Natural killer cell (primary cell): ENCODE data around the gene CCDC174. TPM values are rescaled to one million over a fixed set of nuclear protein-coding genes. Genes with fewer than 3 reads are reported as not detected.
A peak's percentile ranks its signal among the peaks of the same experiment; 100 is the strongest.

Source experiments
- ATAC-seq, 3 donors: fragments of 150-1000 bp in 2 of 3; fragments of 200-7000 bp in 1 of 3; cut with Tn5 transposase; 1 replicate in 1 of 3; 2 replicates in 2 of 3; pipeline ENCODE4 v1.10.0; 2021; ENCODE audit warnings: mild to moderate bottlenecking in 2 of 3, moderate library complexity in 2 of 3
- DNase-seq, 2 donors: peaks; one replicate each; pipeline versions ENCODE4 v3.0.0 to v3.0.0-alpha.2; 2013 to 2021; ENCODE audit warnings: mixed read lengths in 1 of 2
- H3K27ac ChIP-seq: one replicate; pipeline ENCODE4 v1.5.1; 2013; ENCODE audit warnings: mild to moderate bottlenecking, low read length
- H3K27me3 ChIP-seq: one replicate; pipeline ENCODE4 v1.6.1; 2013; ENCODE audit warnings: low read length; ENCODE audit not compliant: control insufficient read depth, insufficient read depth
- H3K36me3 ChIP-seq: one replicate; pipeline ENCODE4 v1.6.1; 2013; ENCODE audit warnings: low read length; ENCODE audit not compliant: control insufficient read depth, insufficient read depth
- H3K4me1 ChIP-seq: one replicate; pipeline ENCODE4 v1.6.1; 2013; ENCODE audit warnings: low read length; ENCODE audit not compliant: control insufficient read depth, insufficient read depth
- H3K4me3 ChIP-seq: one replicate; pipeline ENCODE4 v1.5.1; 2013; ENCODE audit warnings: low read length
- H3K9me3 ChIP-seq: one replicate; pipeline ENCODE4 v1.6.1; 2013; ENCODE audit warnings: low read length; ENCODE audit not compliant: control insufficient read depth, insufficient read depth
- H3K27ac Mint-ChIP-seq, 2 donors: one replicate each; pipeline ENCODE4 v1.8.0; 2022; ENCODE audit warnings: mild to moderate bottlenecking in 2 of 2, mixed read lengths in 2 of 2, moderate library complexity in 1 of 2
- H3K27me3 Mint-ChIP-seq, 2 donors: one replicate each; pipeline ENCODE4 v1.8.0; 2022; ENCODE audit warnings: low read depth in 2 of 2, mixed read lengths in 2 of 2
- H3K36me3 Mint-ChIP-seq: one replicate; pipeline ENCODE4 v1.8.0; 2022; ENCODE audit warnings: mixed read lengths
- H3K4me1 Mint-ChIP-seq, 2 donors: one replicate each; pipeline ENCODE4 v1.8.0; 2022; ENCODE audit warnings: mixed read lengths in 2 of 2
- H3K4me3 Mint-ChIP-seq: one replicate; pipeline ENCODE4 v1.8.0; 2022; ENCODE audit warnings: mild to moderate bottlenecking, moderate library complexity, mixed read lengths
- H3K9me3 Mint-ChIP-seq, 2 donors: one replicate each; pipeline ENCODE4 v1.8.0; 2022; ENCODE audit warnings: mixed read lengths in 2 of 2
- WGBS: methylation state at CpG from one replicate; pipeline ENCODE4 v1.1.7; 2013; ENCODE audit warnings: missing lambda C conversion rate; ENCODE audit not compliant: insufficient coverage; 5-methylcytosine and 5-hydroxymethylcytosine counted together
- intact Hi-C: fragments of 100-400 bp; cut with micrococcal nuclease; formaldehyde crosslinking; loops from one replicate; pipeline ENCODE4 v1.14.2; 2022
- total RNA-seq, 4 donors: library from RNA; stranded (reverse); fragments of 120-200 nt in 1 of 4; gene quantifications; one replicate each; pipeline versions ENCODE4 v1.2.3 to v1.2.4, GENCODE V29; 2013 to 2022
- TF ChIP-seq, protein P1 (sequence below): fragments of 200-600 bp; IDR thresholded peaks from one replicate; pipeline ENCODE4 v1.8.0; 2022; ENCODE audit warnings: antibody characterized with exemption

The CCDC174 gene
- total RNA-seq, 3 donors from 2014 or later (not counting 1 experiment from before 2014, with no cell fraction given) = 29.7 to 41.2 (median 31.9) TPM

DNA sequence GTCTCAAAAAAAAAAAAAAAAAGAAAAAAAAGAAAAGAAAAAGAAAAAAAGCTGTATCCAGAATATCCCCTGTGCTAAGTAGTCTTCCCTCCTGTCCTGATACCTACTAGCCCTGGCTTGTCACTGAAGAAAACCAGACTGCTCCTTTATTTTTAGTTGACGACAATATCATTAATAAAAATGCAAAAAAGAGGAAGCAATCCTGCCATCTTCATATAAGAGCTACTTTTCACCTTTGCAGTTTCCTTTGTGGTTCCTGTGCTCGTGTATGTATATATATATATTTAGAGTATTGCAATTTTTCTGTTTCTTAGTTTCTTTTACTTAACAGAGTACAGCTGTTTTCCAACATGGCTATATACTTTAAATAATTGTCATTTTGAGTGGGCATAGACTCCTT lies 37.0 kb downstream of the CCDC174 start:
- WGBS = 0% methylated on average over 1 of the region's 2 CpGs
- H3K9me3 Mint-ChIP-seq = no peaks in the 10 kb centered on the region
- no peaks in the 10 kb centered on the region for H3K36me3 Mint-ChIP-seq
- peak overlapping the region; percentile 55 for H3K4me3 Mint-ChIP-seq
- Histone ChIP-seq H3K27ac (no peak overlapping the region), H3K27me3 (no peaks in the 10 kb centered on the region), H3K4me3 (no peak overlapping the region), H3K9me3 (no peaks in the 10 kb centered on the region), H3K4me1 (peaks cover 12% of the 10 kb centered on the region), H3K36me3 (no peaks in the 10 kb centered on the region)
- TF ChIP-seq, protein P1, sequence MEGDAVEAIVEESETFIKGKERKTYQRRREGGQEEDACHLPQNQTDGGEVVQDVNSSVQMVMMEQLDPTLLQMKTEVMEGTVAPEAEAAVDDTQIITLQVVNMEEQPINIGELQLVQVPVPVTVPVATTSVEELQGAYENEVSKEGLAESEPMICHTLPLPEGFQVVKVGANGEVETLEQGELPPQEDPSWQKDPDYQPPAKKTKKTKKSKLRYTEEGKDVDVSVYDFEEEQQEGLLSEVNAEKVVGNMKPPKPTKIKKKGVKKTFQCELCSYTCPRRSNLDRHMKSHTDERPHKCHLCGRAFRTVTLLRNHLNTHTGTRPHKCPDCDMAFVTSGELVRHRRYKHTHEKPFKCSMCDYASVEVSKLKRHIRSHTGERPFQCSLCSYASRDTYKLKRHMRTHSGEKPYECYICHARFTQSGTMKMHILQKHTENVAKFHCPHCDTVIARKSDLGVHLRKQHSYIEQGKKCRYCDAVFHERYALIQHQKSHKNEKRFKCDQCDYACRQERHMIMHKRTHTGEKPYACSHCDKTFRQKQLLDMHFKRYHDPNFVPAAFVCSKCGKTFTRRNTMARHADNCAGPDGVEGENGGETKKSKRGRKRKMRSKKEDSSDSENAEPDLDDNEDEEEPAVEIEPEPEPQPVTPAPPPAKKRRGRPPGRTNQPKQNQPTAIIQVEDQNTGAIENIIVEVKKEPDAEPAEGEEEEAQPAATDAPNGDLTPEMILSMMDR = no peak
- DNase-seq = no peak
- intact Hi-C loops = no loop called here
- H3K27me3 Mint-ChIP-seq = peaks cover 0 to 5% of the 10 kb centered on the region in 2 donors
- no peak for ATAC-seq
- no peak overlapping the region for H3K27ac Mint-ChIP-seq
- H3K4me1 Mint-ChIP-seq = peaks cover 15 to 21% of the 10 kb centered on the region in 2 donors

DNA sequence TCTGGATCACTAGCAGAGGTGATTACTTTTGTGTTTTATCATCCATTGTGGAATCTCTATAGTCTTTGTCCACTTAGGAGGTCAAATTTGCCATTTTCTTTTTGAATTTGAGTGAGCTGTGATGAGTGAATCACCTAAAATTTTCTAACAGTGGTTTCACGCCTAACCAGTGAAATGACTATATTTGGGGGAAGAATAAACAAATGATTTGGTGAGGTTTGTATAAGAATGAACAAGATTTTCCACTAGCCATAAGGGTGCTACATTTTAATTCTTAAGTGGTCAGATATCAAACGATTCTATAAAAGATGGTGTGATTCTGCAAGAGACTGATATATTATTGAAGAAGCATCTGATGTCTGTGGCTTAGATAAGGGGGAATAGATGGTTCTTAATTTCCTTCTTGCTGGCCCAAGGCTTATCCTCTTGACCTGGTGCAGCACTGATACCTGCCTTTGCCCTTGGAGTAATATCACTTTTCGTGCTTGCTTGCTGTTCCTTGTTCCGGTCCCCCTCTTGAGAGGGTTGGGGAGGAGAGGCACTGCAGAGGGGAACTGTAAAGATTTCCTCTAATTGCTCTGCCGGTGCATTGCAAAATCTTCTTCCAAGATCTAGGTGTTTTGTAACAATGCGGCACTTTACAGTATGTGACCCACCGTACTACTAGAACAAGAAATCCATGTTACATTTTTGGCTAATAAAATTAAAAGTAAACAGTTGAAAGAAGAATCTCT lies 37.9 kb downstream of the CCDC174 start:
- H3K36me3 ChIP-seq = no peaks in the 10 kb centered on the region
- H3K27me3 ChIP-seq = no peaks in the 10 kb centered on the region
- Mint-ChIP-seq H3K36me3 (no peaks in the 10 kb centered on the region), H3K27ac (no peak overlapping the region), H3K27me3 (peaks cover 0 to 6% of the 10 kb centered on the region in 2 donors), H3K9me3 (no peaks in the 10 kb centered on the region), H3K4me1 (peaks cover 15 to 21% of the 10 kb centered on the region in 2 donors), H3K4me3 (peak overlapping the region; percentile 55)
- H3K4me1 ChIP-seq = peaks cover 12% of the 10 kb centered on the region
- intact Hi-C loops = no loop called here
- no peak for DNase-seq
- 38% methylated on average over 7 of the region's 7 CpGs for WGBS
- H3K27ac ChIP-seq = no peak overlapping the region
- no peak overlapping the region for H3K4me3 ChIP-seq
- TF ChIP-seq, protein P1 = no peak
- H3K9me3 ChIP-seq = no peaks in the 10 kb centered on the region
- ATAC-seq = peak in 2 of 3 donors; percentile 24 to 51

DNA sequence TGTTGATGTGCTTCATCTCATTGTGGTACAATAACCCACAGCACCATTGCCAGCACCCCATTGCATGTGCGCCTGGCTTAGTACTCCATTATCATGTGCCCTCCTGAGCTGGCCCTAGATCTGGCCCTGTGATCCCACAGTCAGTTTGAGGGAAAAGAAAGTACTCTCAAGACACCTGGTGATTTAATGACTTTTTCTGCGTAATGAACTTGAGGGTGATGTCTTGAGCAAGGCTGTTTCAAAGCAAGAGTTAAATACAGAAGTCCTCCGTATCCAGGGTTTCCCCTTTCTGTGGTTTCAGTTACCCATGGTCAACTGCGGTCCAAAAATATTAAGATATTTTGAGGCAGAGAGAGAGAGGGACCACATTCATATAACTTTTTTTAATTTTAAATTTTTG lies 39.7 kb downstream of the CCDC174 start:
- H3K4me3 Mint-ChIP-seq = no peak overlapping the region
- H3K27ac Mint-ChIP-seq = no peak overlapping the region
- Histone ChIP-seq H3K27ac (no peak overlapping the region), H3K27me3 (no peaks in the 10 kb centered on the region), H3K9me3 (no peaks in the 10 kb centered on the region), H3K4me3 (no peak overlapping the region), H3K36me3 (no peaks in the 10 kb centered on the region), H3K4me1 (peaks cover 12% of the 10 kb centered on the region)
- no peaks in the 10 kb centered on the region for H3K36me3 Mint-ChIP-seq
- 40% methylated on average over 3 of the region's 4 CpGs for WGBS
- no peak for ATAC-seq
- peaks cover 15 to 21% of the 10 kb centered on the region in 2 donors for H3K4me1 Mint-ChIP-seq
- no peaks in the 10 kb centered on the region for H3K9me3 Mint-ChIP-seq
- peaks cover 0 to 10% of the 10 kb centered on the region in 2 donors for H3K27me3 Mint-ChIP-seq
- no peak for DNase-seq
- intact Hi-C loops = no loop called here
- TF ChIP-seq, protein P1 = no peak

DNA sequence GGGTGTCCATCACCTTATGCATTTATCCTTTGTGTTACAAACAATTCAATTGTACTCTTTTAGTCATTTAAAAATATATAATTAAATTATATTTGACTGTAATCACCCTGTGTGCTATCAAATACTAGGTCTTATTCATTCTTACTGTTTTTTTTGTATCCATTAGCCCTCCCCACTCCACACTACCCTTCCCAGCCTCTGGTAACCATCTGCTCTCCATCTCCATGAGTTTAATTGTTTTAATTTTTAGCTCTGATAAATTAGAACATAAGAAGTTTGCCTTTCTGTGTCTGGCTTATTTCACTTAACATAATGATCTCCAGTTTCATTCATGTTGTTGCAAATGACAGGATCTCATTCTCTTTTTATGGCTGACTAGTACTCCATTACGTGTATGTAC lies 40.2 kb downstream of the CCDC174 start:
- Mint-ChIP-seq H3K27me3 (peaks cover 0 to 10% of the 10 kb centered on the region in 2 donors), H3K9me3 (no peaks in the 10 kb centered on the region), H3K27ac (no peak overlapping the region), H3K4me1 (peaks cover 15 to 21% of the 10 kb centered on the region in 2 donors), H3K4me3 (no peak overlapping the region), H3K36me3 (no peaks in the 10 kb centered on the region)
- TF ChIP-seq, protein P1 = no peak
- WGBS = 92% methylated on average over 1 of the region's 1 CpG
- Histone ChIP-seq H3K27me3 (no peaks in the 10 kb centered on the region), H3K4me1 (peaks cover 12% of the 10 kb centered on the region), H3K27ac (no peak overlapping the region), H3K9me3 (no peaks in the 10 kb centered on the region), H3K4me3 (no peak overlapping the region), H3K36me3 (no peaks in the 10 kb centered on the region)
- no peak for ATAC-seq
- no peak for DNase-seq
- intact Hi-C loops = no loop called here
